ENCODE results near the gene CACNA2D1.

The CACNA2D1 gene

DNA sequence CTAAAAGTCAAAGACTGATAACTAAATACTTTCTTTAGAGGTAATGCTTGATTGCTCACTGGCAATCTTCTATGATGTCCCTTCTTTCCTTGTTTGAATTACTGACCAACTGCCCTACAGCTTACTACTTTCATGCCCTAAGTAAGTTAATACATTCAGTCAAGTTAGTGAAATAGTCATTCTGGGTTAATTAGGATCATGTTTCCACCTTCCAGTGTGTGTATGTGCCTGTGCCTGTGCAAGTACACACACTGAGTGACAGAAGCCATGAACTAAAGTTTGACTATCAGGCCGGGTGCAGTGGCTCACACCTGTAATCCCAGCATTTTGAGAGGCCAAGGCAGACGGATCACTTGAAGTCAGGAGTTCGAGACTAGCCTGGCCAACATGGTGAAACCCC is 187.9 kb downstream of the CACNA2D1 start:
- TF ChIP-seq, protein P1, sequence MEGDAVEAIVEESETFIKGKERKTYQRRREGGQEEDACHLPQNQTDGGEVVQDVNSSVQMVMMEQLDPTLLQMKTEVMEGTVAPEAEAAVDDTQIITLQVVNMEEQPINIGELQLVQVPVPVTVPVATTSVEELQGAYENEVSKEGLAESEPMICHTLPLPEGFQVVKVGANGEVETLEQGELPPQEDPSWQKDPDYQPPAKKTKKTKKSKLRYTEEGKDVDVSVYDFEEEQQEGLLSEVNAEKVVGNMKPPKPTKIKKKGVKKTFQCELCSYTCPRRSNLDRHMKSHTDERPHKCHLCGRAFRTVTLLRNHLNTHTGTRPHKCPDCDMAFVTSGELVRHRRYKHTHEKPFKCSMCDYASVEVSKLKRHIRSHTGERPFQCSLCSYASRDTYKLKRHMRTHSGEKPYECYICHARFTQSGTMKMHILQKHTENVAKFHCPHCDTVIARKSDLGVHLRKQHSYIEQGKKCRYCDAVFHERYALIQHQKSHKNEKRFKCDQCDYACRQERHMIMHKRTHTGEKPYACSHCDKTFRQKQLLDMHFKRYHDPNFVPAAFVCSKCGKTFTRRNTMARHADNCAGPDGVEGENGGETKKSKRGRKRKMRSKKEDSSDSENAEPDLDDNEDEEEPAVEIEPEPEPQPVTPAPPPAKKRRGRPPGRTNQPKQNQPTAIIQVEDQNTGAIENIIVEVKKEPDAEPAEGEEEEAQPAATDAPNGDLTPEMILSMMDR (IDR thresholded peaks at IDR 0.05) = no peak

DNA sequence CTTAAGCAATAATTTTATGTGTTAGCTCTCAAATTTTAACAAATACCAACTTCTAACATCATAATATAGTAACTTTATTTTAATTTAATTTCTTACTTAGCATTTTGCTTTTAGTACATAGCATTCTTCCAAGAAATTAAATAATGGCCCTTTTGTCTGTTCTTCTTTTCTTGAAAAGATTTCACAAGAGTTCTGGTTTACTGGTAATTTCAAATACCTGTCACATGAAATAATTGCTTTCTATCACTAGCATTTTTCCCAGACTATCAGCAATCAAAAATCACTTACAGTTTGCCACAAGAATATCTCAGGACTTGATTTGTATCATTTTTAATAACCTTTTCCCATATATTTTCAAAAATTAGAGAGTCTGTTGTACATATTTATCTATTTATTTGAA is 193.0 kb downstream of the CACNA2D1 start:
- TF ChIP-seq, protein P1 (IDR thresholded peaks at IDR 0.05) = no peak

DNA sequence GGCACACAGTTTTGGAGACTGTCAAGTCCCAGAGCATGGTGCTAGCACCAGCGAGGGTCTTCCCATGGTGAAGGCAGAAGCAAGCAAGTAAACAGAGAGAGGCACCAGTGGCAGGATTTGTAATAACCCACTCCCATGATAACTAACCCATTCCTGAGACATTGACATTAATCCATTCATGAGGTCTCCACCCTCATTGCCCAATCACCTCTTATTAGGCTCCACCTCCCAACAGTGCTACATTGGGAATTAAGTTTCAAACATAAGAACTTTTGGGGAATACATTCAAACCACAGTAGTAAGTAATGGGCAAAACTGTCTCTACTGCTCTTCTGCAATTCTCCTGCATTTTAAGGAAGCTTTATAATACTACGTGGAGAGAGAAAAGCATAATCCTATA is 193.6 kb downstream of the CACNA2D1 start:
- TF ChIP-seq, protein P1 (IDR thresholded peaks at IDR 0.05) = no peak

DNA sequence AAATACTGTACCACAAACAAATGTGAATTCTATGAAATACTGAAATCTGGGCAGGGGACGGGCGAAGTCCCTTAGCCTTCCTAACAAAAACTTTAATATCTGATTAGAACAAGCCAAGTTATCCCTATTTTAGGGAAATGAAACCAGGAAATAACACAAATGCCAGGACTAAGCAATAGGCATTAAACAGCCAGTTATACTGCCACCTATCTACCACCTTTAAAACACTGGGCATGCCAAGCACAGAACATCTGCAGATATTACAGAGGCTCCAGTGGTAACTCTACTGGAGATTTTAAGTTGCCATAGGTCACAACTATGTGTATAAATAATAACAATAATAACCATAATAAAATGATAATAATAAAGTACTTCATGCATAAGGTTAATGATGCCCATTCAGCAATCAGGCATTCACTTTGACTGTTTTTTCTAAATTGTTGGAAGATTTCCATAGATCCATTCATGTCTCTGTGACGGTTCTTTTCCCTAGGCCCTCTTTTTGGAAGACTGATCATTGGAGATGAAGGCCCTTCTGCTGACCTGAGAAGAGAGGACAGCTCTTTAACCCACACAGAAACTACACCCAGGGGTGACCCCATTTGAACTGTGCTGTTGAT is 195.7 kb downstream of the CACNA2D1 start:
- TF ChIP-seq, protein P1 (IDR thresholded peaks at IDR 0.05) = peak; percentile 74

DNA sequence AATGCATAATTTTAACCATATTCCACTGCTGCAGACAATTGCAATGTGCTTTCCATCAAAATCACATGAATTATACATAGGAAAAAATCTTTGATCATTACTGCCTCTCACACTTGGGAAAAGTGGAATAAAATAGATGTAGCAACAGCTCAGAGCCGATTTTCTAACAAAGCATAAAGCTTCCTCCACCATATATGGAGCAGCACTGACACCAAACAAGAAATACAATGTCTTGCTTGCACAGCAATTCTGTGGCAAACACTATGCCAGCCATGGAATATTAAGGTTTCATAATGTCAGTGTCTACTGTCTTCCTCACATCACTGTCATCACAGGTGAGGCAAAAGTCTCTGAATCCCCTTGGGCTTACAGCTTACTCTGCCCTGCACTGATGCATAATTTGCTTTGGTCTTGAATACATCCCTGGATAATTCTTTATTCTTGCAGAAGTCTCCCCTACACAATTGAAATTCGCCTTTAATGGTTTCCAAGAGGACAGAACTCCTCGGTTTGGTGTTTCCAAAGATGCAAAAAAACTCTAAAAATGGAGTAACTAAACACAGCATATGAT is 198.5 kb downstream of the CACNA2D1 start:
- TF ChIP-seq, protein P1 (IDR thresholded peaks at IDR 0.05) = no peak

DNA sequence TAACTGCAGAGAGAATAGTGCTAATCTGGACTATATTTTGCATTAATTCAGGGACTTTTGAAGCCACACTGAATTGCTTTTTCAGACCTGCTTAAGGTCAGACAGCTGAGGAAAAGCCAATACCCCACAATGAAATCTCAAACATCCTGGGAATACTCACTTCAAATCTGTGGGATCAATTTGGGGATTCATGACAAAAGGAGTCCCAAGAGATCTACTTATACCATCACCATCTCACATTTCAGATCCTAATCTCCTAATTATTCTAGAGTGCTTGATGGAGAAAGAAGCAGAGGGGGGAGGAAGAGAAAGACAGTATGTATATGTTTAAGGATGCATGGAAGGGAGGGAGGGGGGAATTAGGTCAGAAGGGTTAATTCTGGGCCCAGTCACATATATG is 202.2 kb downstream of the CACNA2D1 start:
- TF ChIP-seq, protein P1 (IDR thresholded peaks at IDR 0.05) = no peak

DNA sequence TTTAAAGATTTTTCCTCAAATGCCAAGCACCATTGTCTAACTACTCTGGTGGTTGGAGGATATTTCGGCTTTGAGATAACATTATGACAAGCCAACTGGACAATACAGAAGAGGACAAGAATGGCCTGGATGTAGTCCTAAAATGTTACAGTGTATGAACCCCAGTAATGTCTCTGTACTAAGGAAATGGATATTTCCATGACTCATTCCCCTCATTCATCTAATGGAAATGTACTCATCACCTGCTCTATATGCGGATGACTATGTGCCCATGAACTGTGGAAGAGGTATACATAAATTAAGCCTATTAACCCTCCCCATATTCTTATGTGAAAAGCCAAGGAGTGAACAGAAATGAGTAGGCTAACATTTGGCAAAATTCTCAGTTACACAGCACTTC is 207.9 kb downstream of the CACNA2D1 start:
- TF ChIP-seq, protein P1 (IDR thresholded peaks at IDR 0.05) = no peak

Data from LNCAP (cell line).